GM23338 (cell line): ENCODE data around the gene PPM1E. TPM values are rescaled to one million over a fixed set of nuclear protein-coding genes. Genes with fewer than 3 reads are reported as not detected.

Experiments used
- ATAC-seq: fragments of 200-7000 bp; cut with Tn5 transposase; 3 replicates; pipeline ENCODE4 v1.9.1; 2020
- DNase-seq: peaks from one replicate; pipeline ENCODE4 v3.0.0-alpha.2; 2015; ENCODE audit warnings: low spot score
- H2AFZ ChIP-seq: fragments of 200-600 bp; sonication (generic); 2 replicates; pipeline ENCODE4 v1.8.0; 2016; ENCODE audit warnings: antibody characterized with exemption, mild to moderate bottlenecking, moderate library complexity
- H3F3A ChIP-seq: fragments of 200-600 bp; sonication (generic); replicated peaks from 2 replicates; pipeline ENCODE4 v1.8.0; 2017; ENCODE audit warnings: antibody characterized with exemption, mixed run types, low read depth
- H3K27ac ChIP-seq: fragments of 200-600 bp; sonication (generic); 2 replicates; pipeline ENCODE4 v1.6.1; 2016; ENCODE audit warnings: low read depth
- H3K27me3 ChIP-seq: fragments of 200-600 bp; sonication (generic); 2 replicates; pipeline ENCODE4 v1.8.0; 2016; ENCODE audit warnings: mild to moderate bottlenecking, mixed run types, moderate library complexity; ENCODE audit not compliant: insufficient read depth
- H3K36me3 ChIP-seq: fragments of 200-600 bp; sonication (generic); 2 replicates; pipeline ENCODE4 v1.8.0; 2016; ENCODE audit warnings: mild to moderate bottlenecking; ENCODE audit not compliant: insufficient read depth
- H3K4me1 ChIP-seq: fragments of 200-600 bp; sonication (generic); 2 replicates; pipeline ENCODE4 v1.8.0; 2016; ENCODE audit warnings: mild to moderate bottlenecking, moderate library complexity; ENCODE audit not compliant: insufficient read depth
- H3K4me2 ChIP-seq: fragments of 200-600 bp; sonication (generic); 2 replicates; pipeline ENCODE4 v1.7.1; 2017; ENCODE audit warnings: mixed run types
- H3K4me3 ChIP-seq: fragments of 200-600 bp; sonication (generic); 2 replicates; pipeline ENCODE4 v1.6.1; 2016; ENCODE audit warnings: mixed run types
- H3K79me2 ChIP-seq: fragments of 200-600 bp; sonication (generic); replicated peaks from 2 replicates; pipeline ENCODE4 v1.8.0; 2017; ENCODE audit warnings: mild to moderate bottlenecking; ENCODE audit not compliant: insufficient read depth
- H3K9me2 ChIP-seq: fragments of 200-600 bp; sonication (generic); 2 replicates; pipeline ENCODE4 v1.8.0; 2017; ENCODE audit not compliant: insufficient read depth
- H4K20me1 ChIP-seq: fragments of 200-600 bp; sonication (generic); replicated peaks from 2 replicates; pipeline ENCODE4 v1.8.0; 2017; ENCODE audit warnings: mild to moderate bottlenecking; ENCODE audit not compliant: insufficient read depth
- H3K27ac Mint-ChIP-seq: 2 replicates; pipeline ENCODE4 v1.8.0; 2020; ENCODE audit warnings: inconsistent platforms, mild to moderate bottlenecking, moderate library complexity, mixed read lengths
- H3K27me3 Mint-ChIP-seq: 3 replicates; pipeline ENCODE4 v1.8.0; 2022; ENCODE audit warnings: low read depth, mild to moderate bottlenecking, moderate library complexity, mixed read lengths, inconsistent platforms; ENCODE audit not compliant: insufficient read depth, poor library complexity
- H3K36me3 Mint-ChIP-seq: 3 replicates; pipeline ENCODE4 v1.8.0; 2021; ENCODE audit warnings: low read depth, mild to moderate bottlenecking, inconsistent platforms, moderate library complexity, mixed read lengths
- H3K4me1 Mint-ChIP-seq: 3 replicates; pipeline ENCODE4 v1.8.0; 2020; ENCODE audit warnings: mild to moderate bottlenecking, inconsistent platforms, mixed read lengths
- H3K4me3 Mint-ChIP-seq: 3 replicates; pipeline ENCODE4 v1.8.0; 2021; ENCODE audit warnings: moderate library complexity, mild to moderate bottlenecking, inconsistent platforms, mixed read lengths
- H3K9me3 Mint-ChIP-seq: 3 replicates; pipeline ENCODE4 v1.8.0; 2020; ENCODE audit warnings: moderate library complexity, mild to moderate bottlenecking, inconsistent platforms, mixed read lengths
- REST ChIP-seq: IDR thresholded peaks from one replicate; pipeline ENCODE4 v1.6.1; 2018; ENCODE audit warnings: antibody characterized with exemption; ENCODE audit not compliant: unreplicated experiment
- ZNF462 ChIP-seq: fragments of 250-450 bp; sonication (Bioruptor Pico); IDR thresholded peaks from 2 replicates; pipeline ENCODE4 v1.5.0; 2020; ENCODE audit warnings: mild to moderate bottlenecking, moderate library complexity
- polyA plus RNA-seq: library from polyadenylated mRNA; unstranded; fragments of >200 nt; fragmentation: Nextera tagmentation; extraction: Ambion mirVana; gene quantifications from 2 replicates; pipeline ENCODE4 v1.2.1, GENCODE V29; 2016
- total RNA-seq: library from RNA; depleted of rRNA; stranded (reverse); fragments of >200 nt; shearing (Covaris generic); gene quantifications from 2 replicates; pipeline ENCODE4 v1.2.3, GENCODE V29; 2014

Gene PPM1E
- total and polyA plus RNA-seq, 2 experiments from 2014 or later = 2.1 to 13.8 TPM

GRCh38 chr17:58779446-58779845 is 23.8 kb downstream of the PPM1E start (continued):
- TF ChIP-seq ZNF462 (CRISPR knock-in tag) = no peak

DNA sequence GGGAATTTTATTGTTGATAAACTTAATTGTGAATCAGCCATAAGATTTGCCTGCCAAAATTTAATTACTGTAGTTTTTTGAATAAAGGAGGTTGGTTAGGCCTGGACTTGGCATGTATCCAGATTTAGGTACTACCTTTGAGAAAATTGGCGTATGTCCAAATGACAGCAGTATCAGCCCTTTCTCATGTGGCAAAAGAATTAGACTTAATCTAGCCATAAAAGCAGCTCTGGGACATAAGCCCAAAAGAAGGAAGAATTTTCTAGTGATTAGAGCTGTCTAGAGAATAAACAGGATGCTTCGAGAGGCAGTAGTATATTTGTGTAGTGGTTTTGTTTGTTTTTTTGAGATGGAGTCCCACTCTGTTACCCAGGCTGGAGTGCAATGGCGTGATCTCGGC is 27.7 kb downstream of the PPM1E start:
- Mint-ChIP-seq H3K4me1 (peaks cover 4% of the 10 kb centered on the region; the same call in 2 of the 3 replicates), H3K27ac (no peak overlapping the region), H3K9me3 (no peaks in the 10 kb centered on the region), H3K27me3 (peaks cover 7% of the 10 kb centered on the region), H3K36me3 (no peaks in the 10 kb centered on the region; the same call in 2 of the 3 replicates), H3K4me3 (no peak overlapping the region)
- H3K36me3 ChIP-seq = no peaks in the 10 kb centered on the region
- ATAC-seq (no peak), DNase-seq (no peak)
- no peaks in the 10 kb centered on the region for H4K20me1 ChIP-seq
- no peaks in the 10 kb centered on the region for H3K79me2 ChIP-seq
- H3K9me2 ChIP-seq = no peaks in the 10 kb centered on the region
- H2AFZ ChIP-seq = no peak overlapping the region
- TF ChIP-seq REST = no peak
- no peak overlapping the region for H3K4me2 ChIP-seq
- H3F3A ChIP-seq = no peaks in the 10 kb centered on the region
- no peaks in the 10 kb centered on the region for H3K4me1 ChIP-seq
- H3K27me3 ChIP-seq = no peaks in the 10 kb centered on the region
- no peak overlapping the region for H3K4me3 ChIP-seq
- H3K27ac ChIP-seq = no peak overlapping the region
